GM10248 (cell line): ENCODE data around the gene RERE.

Experiments used
- CTCF ChIA-PET: fragments of 300-600 bp; sonication (Branson Sonifier 250); formaldehyde crosslinking; extraction: SDS; loops from one replicate; lab custom pipeline; 2021; ENCODE audit warnings: antibody characterized with exemption; lab: Yijun Ruan, JAX
- POLR2A ChIA-PET: fragments of 350-650 bp; sonication (Branson Sonifier 250); formaldehyde crosslinking; extraction: SDS; loops from one replicate; lab custom pipeline; 2020; ENCODE audit warnings: antibody characterized with exemption; lab: Yijun Ruan, JAX
- DNase-seq: peaks from one replicate; pipeline ENCODE4 v3.0.0; 2012; ENCODE audit errors: extremely low spot score
- TF ChIP-seq, protein P1 (sequence below): IDR thresholded peaks from 2 replicates; pipeline ENCODE4 v1.5.1; 2012; ENCODE audit warnings: mild to moderate bottlenecking, low read depth; ENCODE audit errors: extremely low read depth, missing control alignments, control extremely low read depth

Gene RERE

GRCh38 chr1:8659593-8659992 is 157.8 kb downstream of the RERE start:
- TF ChIP-seq, protein P1, sequence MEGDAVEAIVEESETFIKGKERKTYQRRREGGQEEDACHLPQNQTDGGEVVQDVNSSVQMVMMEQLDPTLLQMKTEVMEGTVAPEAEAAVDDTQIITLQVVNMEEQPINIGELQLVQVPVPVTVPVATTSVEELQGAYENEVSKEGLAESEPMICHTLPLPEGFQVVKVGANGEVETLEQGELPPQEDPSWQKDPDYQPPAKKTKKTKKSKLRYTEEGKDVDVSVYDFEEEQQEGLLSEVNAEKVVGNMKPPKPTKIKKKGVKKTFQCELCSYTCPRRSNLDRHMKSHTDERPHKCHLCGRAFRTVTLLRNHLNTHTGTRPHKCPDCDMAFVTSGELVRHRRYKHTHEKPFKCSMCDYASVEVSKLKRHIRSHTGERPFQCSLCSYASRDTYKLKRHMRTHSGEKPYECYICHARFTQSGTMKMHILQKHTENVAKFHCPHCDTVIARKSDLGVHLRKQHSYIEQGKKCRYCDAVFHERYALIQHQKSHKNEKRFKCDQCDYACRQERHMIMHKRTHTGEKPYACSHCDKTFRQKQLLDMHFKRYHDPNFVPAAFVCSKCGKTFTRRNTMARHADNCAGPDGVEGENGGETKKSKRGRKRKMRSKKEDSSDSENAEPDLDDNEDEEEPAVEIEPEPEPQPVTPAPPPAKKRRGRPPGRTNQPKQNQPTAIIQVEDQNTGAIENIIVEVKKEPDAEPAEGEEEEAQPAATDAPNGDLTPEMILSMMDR = no peak
- ChIA-PET POLR2A (no interaction called here), CTCF (interaction anchor here (1.3 to 4.5 kb wide), 2 partner anchors 12 kb away, joined by 3 to 49 read pairs; no protein-coding TSS in a partner anchor)
- no peak for DNase-seq

DNA sequence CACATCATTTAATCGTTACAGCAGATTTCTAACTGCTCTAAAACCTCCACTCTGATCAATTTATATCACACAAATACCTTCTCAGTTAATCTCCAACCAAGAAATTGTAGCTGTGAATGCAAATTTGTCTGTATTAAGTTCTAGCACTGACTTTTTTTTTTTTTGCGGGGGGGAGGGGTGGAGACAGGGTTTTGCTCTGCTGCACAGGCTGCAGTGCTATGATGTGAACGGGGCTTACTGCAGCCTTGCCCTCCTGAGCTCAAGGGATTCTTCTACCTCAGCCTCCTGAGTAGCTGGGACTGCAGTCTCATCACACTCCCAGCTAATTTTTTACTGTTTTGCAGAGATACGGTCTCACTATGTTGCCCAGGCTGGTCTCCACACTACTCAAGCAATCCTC is 163.6 kb downstream of the RERE start:
- ChIA-PET CTCF (interaction anchor here (0.9 to 1.6 kb wide), 5 partner anchors 12 to 195 kb away, joined by 3 to 7 read pairs (median 3); no protein-coding TSS in a partner anchor), POLR2A (interaction anchor here (1.2 kb wide), 1 partner anchor 10 kb away, joined by 5 read pairs; no protein-coding TSS in a partner anchor)
- TF ChIP-seq, protein P1 = no peak
- DNase-seq = no peak

GRCh38 chr1:8652467-8653046 is 164.9 kb downstream of the RERE start:
- no peak for DNase-seq
- POLR2A ChIA-PET = no interaction called here
- CTCF ChIA-PET = interaction anchor here (0.7 to 1.6 kb wide), 9 partner anchors 18 to 197 kb away, joined by 3 to 4 read pairs (median 3); no protein-coding TSS in a partner anchor
- TF ChIP-seq, protein P1 = no peak

- POLR2A ChIA-PET = interaction anchor here (1.2 kb wide), 1 partner anchor 29 kb away, joined by 3 read pairs; no protein-coding TSS in a partner anchor
- CTCF ChIA-PET = interaction anchor here (0.7 to 1.3 kb wide), 7 partner anchors 18 to 77 kb away, joined by 3 to 4 read pairs (median 3); no protein-coding TSS in a partner anchor
Measured at GRCh38 chr1:8651962-8652361, 165.5 kb downstream of the RERE start.

DNA sequence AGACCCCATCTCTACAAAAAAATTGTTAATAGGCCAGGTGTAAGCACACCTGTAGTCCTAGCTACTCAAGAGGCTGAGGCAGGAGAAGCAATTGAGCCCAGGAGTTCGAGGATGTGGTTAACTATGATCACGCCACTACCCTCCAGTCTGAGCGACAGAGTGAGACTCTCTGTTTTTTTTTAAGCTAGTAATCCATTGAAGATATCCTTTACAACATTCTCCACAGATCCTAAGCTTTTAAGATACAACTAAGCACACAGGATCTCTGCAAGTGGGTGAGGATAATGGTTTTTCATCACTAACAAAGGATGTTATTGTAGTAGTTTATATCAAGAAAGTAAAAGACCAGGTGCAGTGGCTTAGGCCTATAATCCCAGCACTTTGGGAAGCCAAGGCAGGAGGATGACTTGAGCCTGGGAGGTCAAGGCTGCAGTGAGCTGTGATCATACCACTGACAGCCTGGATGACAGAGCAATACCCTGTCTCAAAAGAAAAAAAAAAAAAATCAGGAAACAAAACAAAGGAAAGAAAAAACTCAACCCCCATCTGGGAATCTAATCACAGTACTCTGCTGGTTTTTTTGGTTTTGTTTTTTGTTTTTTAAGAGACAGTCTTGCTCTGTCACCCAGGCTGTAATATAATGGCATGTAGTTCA is 166.1 kb downstream of the RERE start:
- ChIA-PET POLR2A (interaction anchor here (1.2 kb wide), 1 partner anchor 30 kb away, joined by 3 read pairs; no protein-coding TSS in a partner anchor), CTCF (interaction anchor here (0.8 to 1.4 kb wide), 4 partner anchors 27 to 90 kb away, joined by 3 to 6 read pairs (median 4); no protein-coding TSS in a partner anchor)

More at GRCh38 chr1:8651962-8652361, 165.5 kb downstream of the RERE start:
- TF ChIP-seq, protein P1 = no peak
- DNase-seq = no peak

GRCh38 chr1:8649875-8650274 is 167.6 kb downstream of the RERE start:
- TF ChIP-seq, protein P1 = no peak
- ChIA-PET POLR2A (no interaction called here), CTCF (interaction anchor here (1.2 to 1.9 kb wide), 3 partner anchors 11 to 198 kb away, joined by 3 to 4 read pairs (median 4); no protein-coding TSS in a partner anchor)
- no peak for DNase-seq

More for the DNA sequence above, 166.1 kb downstream of the RERE start:
- TF ChIP-seq, protein P1 = no peak
- DNase-seq = no peak
